Measurements from ENCODE around the gene TNFAIP6. TPM values are rescaled to one million over a fixed set of nuclear protein-coding genes. Genes with fewer than 3 reads are reported as not detected.

TNFAIP6 gene
- total and polyA plus RNA-seq, 10 of the 15 experiments (the other 5 are each of a cell fraction or from before 2014, with no cell fraction given), result 0.68 to 5.7 (median 1.3) TPM

GRCh38 chr2:151359768-151360461 lies 2.5 kb downstream of the TNFAIP6 start:
- Histone ChIP-seq H3K9ac (ENCODE audit: control insufficient read depth, insufficient read depth, low read length) (no peak overlapping the region), H3K79me2 (ENCODE audit: control insufficient read depth, insufficient read depth, low read length) (no peaks in the 10 kb centered on the region), H3K4me3 (no peak overlapping the region), H3K9me3 (replicated peaks; ENCODE audit: control insufficient read depth, insufficient read depth, low read length) (no peaks in the 10 kb centered on the region), H4K20me1 (ENCODE audit: control insufficient read depth, insufficient read depth) (no peaks in the 10 kb centered on the region), H3K27me3 (replicated peaks in 1 of 2; ENCODE audit: control insufficient read depth in 2 of 2, insufficient read depth in 2 of 2, low read length in 1 of 2) (no peaks in the 10 kb centered on the region), H2AFZ (ENCODE audit: control insufficient read depth, low read depth, low read length) (no peak overlapping the region), H3K4me1 (ENCODE audit: control insufficient read depth, insufficient read depth, low read length) (no peaks in the 10 kb centered on the region), H3K27ac (ENCODE audit: control insufficient read depth, insufficient read depth) (no peak overlapping the region), H3K4me2 (ENCODE audit: control insufficient read depth, insufficient read depth) (no peak overlapping the region), H3K36me3 (ENCODE audit: control insufficient read depth in 2 of 2, insufficient read depth in 2 of 2, low read length in 1 of 2) (no peaks in the 10 kb centered on the region)
- ChIA-PET RAD21 (ENCODE audit: unreplicated experiment) (no interaction called here), CTCF (interaction anchor here (1.3 to 1.5 kb wide), 2 partner anchors 14 to 62 kb away, joined by 3 to 4 read pairs; no protein-coding TSS in a partner anchor), POLR2A (no interaction called here), SMC1A (ENCODE audit: uncharacterized antibody, unreplicated experiment) (no interaction called here)
- ATAC-seq (no peak), DNase-seq (ENCODE audit: low read depth, low spot score) (no peak), FAIRE-seq (no peak)
- intact Hi-C loops (cut with micrococcal nuclease; ENCODE audit: unreplicated experiment) (no loop called here), in situ Hi-C loops (cut with MboI) (no loop called here)
- 82% methylated on average over 4 of the region's 4 CpGs for WGBS (ENCODE audit: insufficient coverage, insufficient replicate concordance, low lambda C conversion rate, missing lambda C conversion rate)
- TF ChIP-seq ZBTB4 (CRISPR knock-in tag; IDR thresholded peaks at IDR 0.05) (no peak), TARDBP (IDR thresholded peaks at IDR 0.05; ENCODE audit: borderline replicate concordance) (no peak), RBBP5 (conservative IDR thresholded peaks at IDR 0.05) (no peak), CHD2 (IDR thresholded peaks at IDR 0.05; ENCODE audit: borderline replicate concordance, low read depth, low read length) (no peak), SRF (IDR thresholded peaks at IDR 0.05; ENCODE audit: low read depth in 2 of 2, low read length in 2 of 2) (no peak), NR2F1 (conservative IDR thresholded peaks at IDR 0.05) (no peak), MEF2B (IDR thresholded peaks at IDR 0.05; ENCODE audit: partially characterized antibody, poor library complexity, severe bottlenecking) (no peak), YY1 (IDR thresholded peaks at IDR 0.05; ENCODE audit: low read depth, low read length) (no peak), SIX5 (IDR thresholded peaks at IDR 0.05; ENCODE audit: low read depth, low read length, severe bottlenecking) (no peak), BHLHE40 (IDR thresholded peaks at IDR 0.05; ENCODE audit: borderline replicate concordance in 1 of 2, low read depth in 2 of 2, low read length in 1 of 2) (no peak), TCF3 (IDR thresholded peaks at IDR 0.05; ENCODE audit: borderline replicate concordance, insufficient read depth, low read depth, low read length) (no peak), GABPA (IDR thresholded peaks at IDR 0.05; ENCODE audit: low read depth) (no peak)
- TF ChIP-seq, protein P1, sequence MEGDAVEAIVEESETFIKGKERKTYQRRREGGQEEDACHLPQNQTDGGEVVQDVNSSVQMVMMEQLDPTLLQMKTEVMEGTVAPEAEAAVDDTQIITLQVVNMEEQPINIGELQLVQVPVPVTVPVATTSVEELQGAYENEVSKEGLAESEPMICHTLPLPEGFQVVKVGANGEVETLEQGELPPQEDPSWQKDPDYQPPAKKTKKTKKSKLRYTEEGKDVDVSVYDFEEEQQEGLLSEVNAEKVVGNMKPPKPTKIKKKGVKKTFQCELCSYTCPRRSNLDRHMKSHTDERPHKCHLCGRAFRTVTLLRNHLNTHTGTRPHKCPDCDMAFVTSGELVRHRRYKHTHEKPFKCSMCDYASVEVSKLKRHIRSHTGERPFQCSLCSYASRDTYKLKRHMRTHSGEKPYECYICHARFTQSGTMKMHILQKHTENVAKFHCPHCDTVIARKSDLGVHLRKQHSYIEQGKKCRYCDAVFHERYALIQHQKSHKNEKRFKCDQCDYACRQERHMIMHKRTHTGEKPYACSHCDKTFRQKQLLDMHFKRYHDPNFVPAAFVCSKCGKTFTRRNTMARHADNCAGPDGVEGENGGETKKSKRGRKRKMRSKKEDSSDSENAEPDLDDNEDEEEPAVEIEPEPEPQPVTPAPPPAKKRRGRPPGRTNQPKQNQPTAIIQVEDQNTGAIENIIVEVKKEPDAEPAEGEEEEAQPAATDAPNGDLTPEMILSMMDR (IDR thresholded peaks at IDR 0.05 in 2 of 3, conservative IDR thresholded peaks at IDR 0.05 in 1 of 3; ENCODE audit: control insufficient read depth in 2 of 3, extremely low read depth in 1 of 3, insufficient read depth in 1 of 3, low read depth in 3 of 3, low read length in 3 of 3), result no peak
- BruUV-seq (replicated peaks), result no TSS peak

Measured in GM12878 (cell line).